ENCODE measurements around the gene AKAP17A.

- TF ChIP-seq ZNF274 (IDR thresholded peaks at IDR 0.05; ENCODE audit: low read depth, low read length) (no peak), YY1 (IDR thresholded peaks at IDR 0.05; ENCODE audit: insufficient read depth, insufficient read length) (no peak), SUZ12 (IDR thresholded peaks at IDR 0.05; ENCODE audit: extremely low read depth, insufficient read depth, insufficient read length) (no peak)
Measured at GRCh38 chrX:1576201-1576992, 15.0 kb upstream of the AKAP17A start.
